GM06990 (cell line): ENCODE data around the gene FTCDNL1.

ENCODE experiments used
- DNase-seq: peaks from one replicate; pipeline ENCODE4 v3.0.0-alpha.2; 2011; ENCODE audit not compliant: insufficient read length; ENCODE audit errors: extremely low read depth
- H3K27me3 ChIP-seq: replicated peaks from 2 replicates; pipeline ENCODE4 v1.6.0; 2011; ENCODE audit warnings: low read length; ENCODE audit not compliant: control insufficient read depth, insufficient read depth
- H3K36me3 ChIP-seq: 2 replicates; pipeline ENCODE4 v1.5.1; 2011; ENCODE audit warnings: low read length; ENCODE audit not compliant: control insufficient read depth, insufficient read depth
- H3K4me3 ChIP-seq: replicated peaks from 2 replicates; pipeline ENCODE4 v1.5.1; 2011; ENCODE audit warnings: low read depth, mild to moderate bottlenecking, control low read depth, low read length
- CTCF ChIP-seq: IDR thresholded peaks from 2 replicates; pipeline ENCODE4 v1.5.1; 2011; ENCODE audit warnings: low read length, control low read depth, mild to moderate bottlenecking, inconsistent platforms; ENCODE audit not compliant: insufficient read depth, poor library complexity, severe bottlenecking

FTCDNL1 gene

GRCh38 chr2:199749571-199749970 is 101.4 kb downstream of the FTCDNL1 start:
- no peaks in the 10 kb centered on the region for H3K27me3 ChIP-seq
- no peak for TF ChIP-seq CTCF
- DNase-seq, result no peak
- H3K36me3 ChIP-seq, result no peaks in the 10 kb centered on the region
- H3K4me3 ChIP-seq, result no peak overlapping the region

- H3K36me3 ChIP-seq, result no peaks in the 10 kb centered on the region
- DNase-seq, result no peak
- H3K27me3 ChIP-seq, result no peaks in the 10 kb centered on the region
- H3K4me3 ChIP-seq, result no peak overlapping the region
- no peak for TF ChIP-seq CTCF
Observed at GRCh38 chr2:199744724-199745123, 106.3 kb downstream of the FTCDNL1 start.

GRCh38 chr2:199744260-199744659 is 106.7 kb downstream of the FTCDNL1 start:
- Histone ChIP-seq H3K36me3 (no peaks in the 10 kb centered on the region), H3K4me3 (no peak overlapping the region), H3K27me3 (no peaks in the 10 kb centered on the region)
- TF ChIP-seq CTCF, result no peak
- no peak for DNase-seq

GRCh38 chr2:199743415-199744120 is 107.4 kb downstream of the FTCDNL1 start:
- no peaks in the 10 kb centered on the region for H3K27me3 ChIP-seq
- no peaks in the 10 kb centered on the region for H3K36me3 ChIP-seq
- no peak overlapping the region for H3K4me3 ChIP-seq
- no peak for DNase-seq
- no peak for TF ChIP-seq CTCF

- Histone ChIP-seq H3K27me3 (no peaks in the 10 kb centered on the region), H3K4me3 (no peak overlapping the region), H3K36me3 (no peaks in the 10 kb centered on the region)
- no peak for DNase-seq
- TF ChIP-seq CTCF, result no peak
Observed at GRCh38 chr2:199742884-199743283, 108.1 kb downstream of the FTCDNL1 start.

GRCh38 chr2:199740111-199740428 is 110.9 kb downstream of the FTCDNL1 start:
- TF ChIP-seq CTCF, result no peak
- Histone ChIP-seq H3K4me3 (no peak overlapping the region), H3K27me3 (no peaks in the 10 kb centered on the region; the same call in 1 of the 2 replicates), H3K36me3 (no peaks in the 10 kb centered on the region)
- no peak for DNase-seq
